SK-N-SH treated with all-trans-retinoic acid at 6 μM for 48 hours (cell line): ENCODE data around the gene ACMSD.

Experiments used
- ARNTL ChIP-seq: fragments of 450-650 bp; formaldehyde crosslinking; IDR thresholded peaks from 2 replicates; pipeline ENCODE4 v1.5.0; 2020; ENCODE audit warnings: low read depth, mild to moderate bottlenecking, moderate library complexity, borderline replicate concordance
- BACH2 ChIP-seq: fragments of 250-450 bp; sonication (Bioruptor Pico); IDR thresholded peaks from 2 replicates; pipeline ENCODE4 v1.9.0; 2021; ENCODE audit warnings: mild to moderate bottlenecking, borderline replicate concordance
- CREB5 ChIP-seq: fragments of 250-450 bp; sonication (Bioruptor Pico); IDR thresholded peaks from 2 replicates; pipeline ENCODE4 v1.5.1; 2020; ENCODE audit warnings: low read depth, mild to moderate bottlenecking, moderate library complexity
- CSDC2 ChIP-seq: fragments of 250-450 bp; sonication (Bioruptor Pico); IDR thresholded peaks from 2 replicates; pipeline ENCODE4 v1.5.0; 2020; ENCODE audit warnings: mild to moderate bottlenecking, moderate library complexity
- RARB ChIP-seq: fragments of 250-450 bp; sonication (Bioruptor Pico); IDR thresholded peaks from 2 replicates; pipeline ENCODE4 v1.8.0; 2021; ENCODE audit warnings: mild to moderate bottlenecking, moderate library complexity
- ZC3H10 ChIP-seq: fragments of 250-450 bp; sonication (Bioruptor Pico); IDR thresholded peaks from 2 replicates; pipeline ENCODE4 v1.5.1; 2021; ENCODE audit warnings: mild to moderate bottlenecking, moderate library complexity
- ZFP3 ChIP-seq: fragments of 250-450 bp; sonication (Bioruptor Pico); IDR thresholded peaks from 2 replicates; pipeline ENCODE4 v1.5.0; 2020; ENCODE audit warnings: mild to moderate bottlenecking, moderate library complexity
- ZFP30 ChIP-seq: fragments of 450-650 bp; formaldehyde crosslinking; IDR thresholded peaks from 2 replicates; pipeline ENCODE4 v1.5.0; 2022; ENCODE audit warnings: mild to moderate bottlenecking, moderate library complexity
- TF ChIP-seq, protein P1 (sequence below): fragments of 250-450 bp; sonication (Bioruptor Pico); IDR thresholded peaks from 2 replicates; pipeline ENCODE4 v1.8.0; 2020; ENCODE audit warnings: mild to moderate bottlenecking, moderate library complexity, borderline replicate concordance
- TF ChIP-seq, protein P2 (sequence below): fragments of 250-450 bp; sonication (Bioruptor Pico); IDR thresholded peaks from 2 replicates; pipeline ENCODE4 v1.8.0; 2021; ENCODE audit warnings: low read depth, mild to moderate bottlenecking, moderate library complexity, borderline replicate concordance
- TF ChIP-seq, protein P3 (sequence below): fragments of 250-450 bp; sonication (Bioruptor Pico); IDR thresholded peaks from 2 replicates; pipeline ENCODE4 v1.5.0; 2020; ENCODE audit warnings: mild to moderate bottlenecking, moderate library complexity

- TF ChIP-seq BACH2 (CRISPR knock-in tag) (no peak), ZC3H10 (CRISPR knock-in tag) (no peak), ZFP3 (CRISPR knock-in tag) (no peak), CREB5 (CRISPR knock-in tag) (no peak), ZFP30 (CRISPR knock-in tag) (no peak), RARB (CRISPR knock-in tag) (no peak), CSDC2 (CRISPR knock-in tag) (no peak), ARNTL (CRISPR knock-in tag) (no peak)
- TF ChIP-seq, protein P1, sequence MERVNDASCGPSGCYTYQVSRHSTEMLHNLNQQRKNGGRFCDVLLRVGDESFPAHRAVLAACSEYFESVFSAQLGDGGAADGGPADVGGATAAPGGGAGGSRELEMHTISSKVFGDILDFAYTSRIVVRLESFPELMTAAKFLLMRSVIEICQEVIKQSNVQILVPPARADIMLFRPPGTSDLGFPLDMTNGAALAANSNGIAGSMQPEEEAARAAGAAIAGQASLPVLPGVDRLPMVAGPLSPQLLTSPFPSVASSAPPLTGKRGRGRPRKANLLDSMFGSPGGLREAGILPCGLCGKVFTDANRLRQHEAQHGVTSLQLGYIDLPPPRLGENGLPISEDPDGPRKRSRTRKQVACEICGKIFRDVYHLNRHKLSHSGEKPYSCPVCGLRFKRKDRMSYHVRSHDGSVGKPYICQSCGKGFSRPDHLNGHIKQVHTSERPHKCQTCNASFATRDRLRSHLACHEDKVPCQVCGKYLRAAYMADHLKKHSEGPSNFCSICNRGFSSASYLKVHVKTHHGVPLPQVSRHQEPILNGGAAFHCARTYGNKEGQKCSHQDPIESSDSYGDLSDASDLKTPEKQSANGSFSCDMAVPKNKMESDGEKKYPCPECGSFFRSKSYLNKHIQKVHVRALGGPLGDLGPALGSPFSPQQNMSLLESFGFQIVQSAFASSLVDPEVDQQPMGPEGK (CRISPR knock-in tag) = no peak
- TF ChIP-seq, protein P2, sequence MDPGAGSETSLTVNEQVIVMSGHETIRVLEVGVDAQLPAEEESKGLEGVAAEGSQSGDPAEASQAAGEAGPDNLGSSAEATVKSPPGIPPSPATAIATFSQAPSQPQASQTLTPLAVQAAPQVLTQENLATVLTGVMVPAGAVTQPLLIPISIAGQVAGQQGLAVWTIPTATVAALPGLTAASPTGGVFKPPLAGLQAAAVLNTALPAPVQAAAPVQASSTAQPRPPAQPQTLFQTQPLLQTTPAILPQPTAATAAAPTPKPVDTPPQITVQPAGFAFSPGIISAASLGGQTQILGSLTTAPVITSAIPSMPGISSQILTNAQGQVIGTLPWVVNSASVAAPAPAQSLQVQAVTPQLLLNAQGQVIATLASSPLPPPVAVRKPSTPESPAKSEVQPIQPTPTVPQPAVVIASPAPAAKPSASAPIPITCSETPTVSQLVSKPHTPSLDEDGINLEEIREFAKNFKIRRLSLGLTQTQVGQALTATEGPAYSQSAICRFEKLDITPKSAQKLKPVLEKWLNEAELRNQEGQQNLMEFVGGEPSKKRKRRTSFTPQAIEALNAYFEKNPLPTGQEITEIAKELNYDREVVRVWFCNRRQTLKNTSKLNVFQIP (CRISPR knock-in tag) = no peak
- TF ChIP-seq, protein P3, sequence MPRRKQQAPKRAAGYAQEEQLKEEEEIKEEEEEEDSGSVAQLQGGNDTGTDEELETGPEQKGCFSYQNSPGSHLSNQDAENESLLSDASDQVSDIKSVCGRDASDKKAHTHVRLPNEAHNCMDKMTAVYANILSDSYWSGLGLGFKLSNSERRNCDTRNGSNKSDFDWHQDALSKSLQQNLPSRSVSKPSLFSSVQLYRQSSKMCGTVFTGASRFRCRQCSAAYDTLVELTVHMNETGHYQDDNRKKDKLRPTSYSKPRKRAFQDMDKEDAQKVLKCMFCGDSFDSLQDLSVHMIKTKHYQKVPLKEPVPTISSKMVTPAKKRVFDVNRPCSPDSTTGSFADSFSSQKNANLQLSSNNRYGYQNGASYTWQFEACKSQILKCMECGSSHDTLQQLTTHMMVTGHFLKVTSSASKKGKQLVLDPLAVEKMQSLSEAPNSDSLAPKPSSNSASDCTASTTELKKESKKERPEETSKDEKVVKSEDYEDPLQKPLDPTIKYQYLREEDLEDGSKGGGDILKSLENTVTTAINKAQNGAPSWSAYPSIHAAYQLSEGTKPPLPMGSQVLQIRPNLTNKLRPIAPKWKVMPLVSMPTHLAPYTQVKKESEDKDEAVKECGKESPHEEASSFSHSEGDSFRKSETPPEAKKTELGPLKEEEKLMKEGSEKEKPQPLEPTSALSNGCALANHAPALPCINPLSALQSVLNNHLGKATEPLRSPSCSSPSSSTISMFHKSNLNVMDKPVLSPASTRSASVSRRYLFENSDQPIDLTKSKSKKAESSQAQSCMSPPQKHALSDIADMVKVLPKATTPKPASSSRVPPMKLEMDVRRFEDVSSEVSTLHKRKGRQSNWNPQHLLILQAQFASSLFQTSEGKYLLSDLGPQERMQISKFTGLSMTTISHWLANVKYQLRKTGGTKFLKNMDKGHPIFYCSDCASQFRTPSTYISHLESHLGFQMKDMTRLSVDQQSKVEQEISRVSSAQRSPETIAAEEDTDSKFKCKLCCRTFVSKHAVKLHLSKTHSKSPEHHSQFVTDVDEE (CRISPR knock-in tag) = no peak
Observed at GRCh38 chr2:134933732-134934131, 95.3 kb downstream of the ACMSD start.
